Measurements from ENCODE around the gene KIRREL1. TPM values are rescaled to one million over a fixed set of nuclear protein-coding genes. Genes with fewer than 3 reads are reported as not detected.

Gene KIRREL1
- total and polyA plus RNA-seq, 2 of the 8 experiments (the other 6 are each of a cell fraction or from before 2014, with no cell fraction given), result 14.2 to 39.0 TPM

- no peak for TF ChIP-seq ATF2 (IDR thresholded peaks at IDR 0.05; ENCODE audit: low read length)
- TF ChIP-seq CHD1 (IDR thresholded peaks at IDR 0.05; ENCODE audit: low read depth, low read length), result no peak
- no peak for TF ChIP-seq CTBP2 (IDR thresholded peaks at IDR 0.05; ENCODE audit: borderline replicate concordance, insufficient read depth, insufficient read length, low read length)
- 0 out of 2 replicates have a peak, but pooled peaks have one; percentile 26 for TF ChIP-seq YY1 (IDR thresholded peaks at IDR 0.05; ENCODE audit: low read depth, low read length)
- TF ChIP-seq ASH2L (IDR thresholded peaks at IDR 0.05; ENCODE audit: low read length), result no peak
- TF ChIP-seq POLR2A (IDR thresholded peaks at IDR 0.05; ENCODE audit: control extremely low read depth in 1 of 2, low read depth in 2 of 2, low read length in 2 of 2), result no peak
- no peak for TF ChIP-seq EZH2 (IDR thresholded peaks at IDR 0.05; ENCODE audit: low read depth, low read length, severe bottlenecking)
- TF ChIP-seq SIX5 (IDR thresholded peaks at IDR 0.05; ENCODE audit: low read depth, low read length), result no peak
- no peak for TF ChIP-seq SP4 (IDR thresholded peaks at IDR 0.05; ENCODE audit: low read length)
- TF ChIP-seq E2F6 (IDR thresholded peaks at IDR 0.05), result no peak
- TF ChIP-seq FOSL1 (IDR thresholded peaks at IDR 0.05; ENCODE audit: insufficient read depth, low read depth, low read length), result no peak
- TF ChIP-seq POLR2AphosphoS5 (IDR thresholded peaks at IDR 0.05; ENCODE audit: low read depth, low read length), result no peak
- no peak for TF ChIP-seq TCF12 (IDR thresholded peaks at IDR 0.05; ENCODE audit: low read depth, low read length)
- TF ChIP-seq CTCF (IDR thresholded peaks at IDR 0.05; ENCODE audit: control extremely low read depth in 1 of 3, insufficient read depth in 1 of 3, low read depth in 1 of 3, low read length in 3 of 3), result peak; percentile 81 to 97 (median 97)
- peak; percentile 100 for TF ChIP-seq RAD21 (IDR thresholded peaks at IDR 0.05 in 1 of 2, conservative IDR thresholded peaks at IDR 0.05 in 1 of 2; ENCODE audit: low read depth in 2 of 2, low read length in 2 of 2)
- TF ChIP-seq EGR1 (IDR thresholded peaks at IDR 0.05; ENCODE audit: borderline replicate concordance, low read depth, low read length), result no peak
- TF ChIP-seq MAX (IDR thresholded peaks at IDR 0.05), result no peak
- TF ChIP-seq JUN (IDR thresholded peaks at IDR 0.05; ENCODE audit: low read depth, low read length), result no peak
- no peak for TF ChIP-seq NRF1 (IDR thresholded peaks at IDR 0.05; ENCODE audit: low read depth, low read length)
- no peak for TF ChIP-seq POU5F1 (IDR thresholded peaks at IDR 0.05; ENCODE audit: low read depth, low read length)
Observed at GRCh38 chr1:158121604-158122254, 128.3 kb downstream of the KIRREL1 start (continued).
